Left ventricle myocardium inferior (tissue), 1 donor: ENCODE measurements around the gene CREBRF. TPM values are rescaled to one million over a fixed set of nuclear protein-coding genes. Genes with fewer than 3 reads are reported as not detected.
"Not testable (repeated sequence)": the region's sequence is repeated elsewhere in the genome, so short reads cannot be mapped to it uniquely, and the experiment has no call there.

ENCODE experiments used
- DNase-seq: peaks from one replicate; pipeline ENCODE4 v3.0.0-alpha.2; 2020
- H3K27ac ChIP-seq: fragments of 200-600 bp; replicated peaks from 2 replicates; pipeline ENCODE4 v1.8.0; 2021
- H3K27me3 ChIP-seq: fragments of 200-600 bp; 2 replicates; pipeline ENCODE4 v1.8.0; 2021; ENCODE audit warnings: low read depth
- H3K36me3 ChIP-seq: fragments of 200-600 bp; 2 replicates; pipeline ENCODE4 v1.8.0; 2021
- H3K4me1 ChIP-seq: fragments of 200-600 bp; 2 replicates; pipeline ENCODE4 v1.8.0; 2021
- H3K4me3 ChIP-seq: fragments of 200-600 bp; 2 replicates; pipeline ENCODE4 v1.8.0; 2021; ENCODE audit warnings: mild to moderate bottlenecking, moderate library complexity
- H3K9me3 ChIP-seq: fragments of 200-600 bp; replicated peaks from 2 replicates; pipeline ENCODE4 v1.8.0; 2021
- CTCF ChIP-seq: fragments of 200-600 bp; IDR thresholded peaks from 2 replicates; pipeline ENCODE4 v1.8.0; 2021; ENCODE audit warnings: antibody characterized with exemption, mild to moderate bottlenecking, borderline replicate concordance
- intact Hi-C: fragments of 100-400 bp; cut with micrococcal nuclease; formaldehyde crosslinking; loops from one replicate; pipeline ENCODE4 v1.11.0; 2022
- total RNA-seq: library from RNA; stranded (reverse); fragmentation: NEBNext Ultra II Directional; extraction: Animal tissue kit (Norgen Biotek cat#: 25700); gene quantifications from one replicate; pipeline ENCODE4 v1.2.1, GENCODE V29; 2021
- donor health status: DM: no; HTN: yes; CAD: no; lungs with severe emphysema.

Gene CREBRF
- total RNA-seq, 1 donor from 2014 or later, result 24.1 TPM

GRCh38 chr5:173075137-173075843 is 19.1 kb downstream of the CREBRF start:
- H3K4me1 ChIP-seq, result peaks cover 65% of the 10 kb centered on the region
- intact Hi-C loops, result no loop called here

GRCh38 chr5:173075970-173076369 is 19.8 kb downstream of the CREBRF start:
- no peak for TF ChIP-seq CTCF
- Histone ChIP-seq H3K4me1 (peaks cover 65% of the 10 kb centered on the region), H3K4me3 (no peak overlapping the region)

More at GRCh38 chr5:173075137-173075843, 19.1 kb downstream of the CREBRF start:
- DNase-seq, result no peak
- TF ChIP-seq CTCF, result no peak
- no peaks in the 10 kb centered on the region for H3K36me3 ChIP-seq
- H3K9me3 ChIP-seq, result peaks cover 7% of the 10 kb centered on the region
- no peak overlapping the region for H3K27ac ChIP-seq
- H3K27me3 ChIP-seq, result no peaks in the 10 kb centered on the region
- H3K4me3 ChIP-seq, result no peak overlapping the region

GRCh38 chr5:173076471-173076870 is 20.3 kb downstream of the CREBRF start:
- H3K4me3 ChIP-seq, DNase-seq, intact Hi-C loops, H3K36me3 ChIP-seq, H3K27me3 ChIP-seq, H3K27ac ChIP-seq, H3K9me3 ChIP-seq: not testable (repeated sequence)
- H3K4me1 ChIP-seq, result peaks cover 66% of the 10 kb centered on the region

More at GRCh38 chr5:173075970-173076369, 19.8 kb downstream of the CREBRF start:
- Histone ChIP-seq H3K27me3 (no peaks in the 10 kb centered on the region), H3K9me3 (peaks cover 7% of the 10 kb centered on the region), H3K36me3 (peaks cover 4% of the 10 kb centered on the region), H3K27ac (no peak overlapping the region)
- intact Hi-C loops, result no loop called here
- no peak for DNase-seq

GRCh38 chr5:173078878-173079277 is 22.7 kb downstream of the CREBRF start:
- Histone ChIP-seq H3K27ac (peak overlapping the region; percentile 24), H3K4me3 (no peak overlapping the region), H3K27me3 (no peaks in the 10 kb centered on the region), H3K36me3 (peaks cover 18% of the 10 kb centered on the region), H3K9me3 (peaks cover 7% of the 10 kb centered on the region), H3K4me1 (peaks cover 53% of the 10 kb centered on the region)
- intact Hi-C loops, result no loop called here
- TF ChIP-seq CTCF, result no peak
- no peak for DNase-seq

GRCh38 chr5:173089581-173089980 is 33.4 kb downstream of the CREBRF start:
- intact Hi-C loops, result no loop called here
- Histone ChIP-seq H3K27me3 (no peaks in the 10 kb centered on the region), H3K27ac (no peak overlapping the region), H3K4me1 (peaks cover 36% of the 10 kb centered on the region), H3K4me3 (no peak overlapping the region), H3K36me3 (peaks cover 70% of the 10 kb centered on the region), H3K9me3 (no peaks in the 10 kb centered on the region)
- no peak for DNase-seq
- TF ChIP-seq CTCF, result no peak

GRCh38 chr5:173090639-173091038 is 34.5 kb downstream of the CREBRF start:
- no peak overlapping the region for H3K27ac ChIP-seq
- TF ChIP-seq CTCF, result no peak
- no peak for DNase-seq
- H3K27me3 ChIP-seq, result no peaks in the 10 kb centered on the region
- no peaks in the 10 kb centered on the region for H3K9me3 ChIP-seq
- H3K4me3 ChIP-seq, result no peak overlapping the region
- intact Hi-C loops, result no loop called here
- H3K36me3 ChIP-seq, result peaks cover 63% of the 10 kb centered on the region
- peaks cover 43% of the 10 kb centered on the region for H3K4me1 ChIP-seq
